ENCODE data around the gene PLP2.

DNA sequence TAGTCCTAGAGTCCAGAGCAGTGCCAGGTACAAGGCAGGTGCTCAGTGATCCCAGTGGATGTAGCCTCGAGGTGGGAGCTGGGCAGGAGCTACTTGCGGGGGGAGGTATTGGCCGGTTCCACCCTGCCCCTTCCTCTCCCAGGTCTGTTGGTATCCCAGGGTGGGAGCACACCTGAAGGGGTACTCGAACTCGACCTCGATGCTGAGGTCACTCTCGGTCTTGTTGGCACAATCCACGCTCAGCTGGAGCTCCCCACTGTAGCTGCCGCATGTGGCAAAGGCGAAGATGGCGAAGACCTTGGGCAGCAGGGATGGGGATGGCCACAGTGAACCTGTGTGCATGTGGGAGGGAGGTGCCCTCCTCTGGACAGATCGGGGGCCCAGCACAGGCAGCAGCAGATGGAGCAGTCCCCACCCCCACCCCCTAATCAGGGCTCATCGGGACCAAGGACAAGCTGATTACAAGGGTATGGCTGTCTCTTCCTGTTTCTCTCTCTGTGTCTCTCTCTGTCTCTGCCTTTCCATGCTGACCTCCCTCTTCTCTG is 25.9 kb downstream of the PLP2 start:
- TF ChIP-seq POLR2AphosphoS5 (IDR thresholded peaks at IDR 0.05; ENCODE audit: low read depth, low read length), result no peak
- no peak for TF ChIP-seq REST (IDR thresholded peaks at IDR 0.05; ENCODE audit: insufficient read depth in 1 of 2, low read depth in 2 of 2, low read length in 2 of 2)

Measured in PFSK-1 (cell line).